Hepatocyte (in vitro differentiated cells): Measurements from ENCODE around the gene OTUD4. TPM values are rescaled to one million over a fixed set of nuclear protein-coding genes. Genes with fewer than 3 reads are reported as not detected.

Experiments
- DNase-seq: peaks from one replicate; pipeline ENCODE4 v3.0.0-alpha.2; 2016; ENCODE audit warnings: low spot score
- H2AFZ ChIP-seq: fragments of 200-600 bp; sonication (generic); 2 replicates; pipeline ENCODE4 v1.6.0; 2016; ENCODE audit warnings: antibody characterized with exemption, mild to moderate bottlenecking
- H3K27ac ChIP-seq: fragments of 200-600 bp; sonication (generic); 2 replicates; pipeline ENCODE4 v1.5.1; 2016; ENCODE audit warnings: mild to moderate bottlenecking
- H3K27me3 ChIP-seq: fragments of 200-600 bp; sonication (generic); 2 replicates; pipeline ENCODE4 v1.6.1; 2016
- H3K36me3 ChIP-seq: fragments of 200-600 bp; sonication (generic); replicated peaks from 2 replicates; pipeline ENCODE4 v1.5.1; 2016; ENCODE audit warnings: low read depth; ENCODE audit not compliant: insufficient read depth
- H3K4me1 ChIP-seq: fragments of 200-600 bp; sonication (generic); 2 replicates; pipeline ENCODE4 v1.5.1; 2016; ENCODE audit warnings: mild to moderate bottlenecking, moderate library complexity; ENCODE audit not compliant: insufficient read depth
- H3K4me2 ChIP-seq: fragments of 200-600 bp; sonication (generic); 2 replicates; pipeline ENCODE4 v1.6.0; 2016
- H3K4me3 ChIP-seq: fragments of 200-600 bp; sonication (generic); 2 replicates; pipeline ENCODE4 v1.5.1; 2016; ENCODE audit warnings: mild to moderate bottlenecking
- H3K79me2 ChIP-seq: fragments of 200-600 bp; sonication (generic); 2 replicates; pipeline ENCODE4 v1.6.0; 2017; ENCODE audit warnings: mild to moderate bottlenecking
- H3K9me2 ChIP-seq: fragments of 200-600 bp; sonication (generic); replicated peaks from 2 replicates; pipeline ENCODE4 v1.6.0; 2017; ENCODE audit warnings: mild to moderate bottlenecking; ENCODE audit not compliant: insufficient read depth
- H3K9me3 ChIP-seq: fragments of 200-600 bp; sonication (generic); 2 replicates; pipeline ENCODE4 v1.5.1; 2016; ENCODE audit warnings: low read depth, mild to moderate bottlenecking
- H4K20me1 ChIP-seq: fragments of 200-600 bp; sonication (generic); 2 replicates; pipeline ENCODE4 v1.6.0; 2016; ENCODE audit warnings: mild to moderate bottlenecking; ENCODE audit not compliant: insufficient read depth, poor library complexity, severe bottlenecking
- EZH2 ChIP-seq: fragments of 200-600 bp; sonication (generic); IDR thresholded peaks from 2 replicates; pipeline ENCODE4 v1.6.1; 2016; ENCODE audit warnings: antibody characterized with exemption, mild to moderate bottlenecking, borderline replicate concordance
- EZH2phosphoT487 ChIP-seq: fragments of 200-600 bp; sonication (generic); IDR thresholded peaks from one replicate; pipeline ENCODE4 v1.6.1; 2018; ENCODE audit warnings: antibody characterized with exemption, mild to moderate bottlenecking, low read depth, moderate library complexity; ENCODE audit not compliant: unreplicated experiment, severe bottlenecking
- WGBS: methylation state at CpG from one replicate; pipeline ENCODE4 v1.1.6; 2016; ENCODE audit warnings: low lambda C conversion rate; ENCODE audit errors: missing lambda C conversion rate; 5-methylcytosine and 5-hydroxymethylcytosine counted together
- polyA plus RNA-seq: library from polyadenylated mRNA; unstranded; fragments of >200 nt; fragmentation: Nextera tagmentation; extraction: Ambion mirVana; gene quantifications from 2 replicates; pipeline ENCODE4 v1.2.1, GENCODE V29; 2016
- total RNA-seq: library from RNA; depleted of rRNA; stranded (reverse); fragments of >200 nt; gene quantifications from 2 replicates; pipeline ENCODE4 v1.2.3, GENCODE V29; 2014
- TF ChIP-seq, protein P1 (sequence below): fragments of 200-600 bp; sonication (generic); IDR thresholded peaks from 2 replicates; pipeline ENCODE4 v1.5.1; 2016; ENCODE audit warnings: antibody characterized with exemption, mild to moderate bottlenecking; ENCODE audit not compliant: poor library complexity

Gene OTUD4
- total and polyA plus RNA-seq, 2 experiments from 2014 or later, result 12.9 to 23.9 TPM

DNA sequence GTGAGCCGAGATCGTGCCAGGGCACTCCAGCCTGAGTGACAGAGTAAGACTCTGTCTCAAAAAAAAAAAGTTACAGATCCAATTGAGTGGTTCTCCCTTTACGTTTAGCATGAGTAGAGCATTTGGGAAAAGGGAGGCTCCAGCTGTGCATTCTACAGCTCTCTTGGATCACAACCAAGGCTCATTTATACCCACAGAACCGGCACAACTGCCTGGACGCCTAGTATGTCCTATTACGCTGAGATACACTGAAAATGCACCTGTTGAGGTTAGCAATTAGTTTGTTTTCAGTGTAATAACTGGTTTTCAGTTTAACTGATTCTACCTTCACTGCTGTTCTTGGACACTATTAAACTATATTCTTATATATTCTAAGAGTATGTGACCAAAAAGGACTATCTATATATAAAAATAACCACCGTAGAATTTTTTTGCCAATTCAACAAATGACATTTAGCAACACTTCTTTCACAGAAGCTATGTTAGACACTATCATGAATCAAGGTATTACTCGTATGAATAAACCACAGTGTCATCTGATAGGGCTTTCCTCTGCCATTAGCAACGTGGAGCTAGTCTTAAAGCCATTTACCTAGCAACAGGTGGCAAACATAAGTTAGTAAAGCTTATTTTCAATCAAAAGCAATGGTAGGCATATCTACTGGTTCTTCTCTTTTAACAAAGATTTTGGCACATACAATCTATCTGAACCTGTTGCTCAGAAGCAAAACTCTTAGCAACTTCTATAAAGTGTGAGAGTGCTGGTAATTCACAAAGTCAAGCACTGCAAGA lies 3.6 kb downstream of the OTUD4 start:
- Histone ChIP-seq H3K36me3 (peaks cover 3% of the 10 kb centered on the region), H3K4me3 (peak overlapping the region; percentile 77), H3K9me3 (no peaks in the 10 kb centered on the region), H4K20me1 (peaks cover 26% of the 10 kb centered on the region), H2AFZ (no peak overlapping the region), H3K4me1 (peaks cover 18% of the 10 kb centered on the region), H3K79me2 (peaks cover 74% of the 10 kb centered on the region), H3K9me2 (no peaks in the 10 kb centered on the region), H3K27ac (peak overlapping the region; percentile 99), H3K27me3 (no peaks in the 10 kb centered on the region), H3K4me2 (peak overlapping the region; percentile 79)
- no peak for DNase-seq
- WGBS, result 87% methylated on average over 9 of the region's 9 CpGs
- TF ChIP-seq EZH2phosphoT487 (no peak), EZH2 (no peak)
- TF ChIP-seq, protein P1, sequence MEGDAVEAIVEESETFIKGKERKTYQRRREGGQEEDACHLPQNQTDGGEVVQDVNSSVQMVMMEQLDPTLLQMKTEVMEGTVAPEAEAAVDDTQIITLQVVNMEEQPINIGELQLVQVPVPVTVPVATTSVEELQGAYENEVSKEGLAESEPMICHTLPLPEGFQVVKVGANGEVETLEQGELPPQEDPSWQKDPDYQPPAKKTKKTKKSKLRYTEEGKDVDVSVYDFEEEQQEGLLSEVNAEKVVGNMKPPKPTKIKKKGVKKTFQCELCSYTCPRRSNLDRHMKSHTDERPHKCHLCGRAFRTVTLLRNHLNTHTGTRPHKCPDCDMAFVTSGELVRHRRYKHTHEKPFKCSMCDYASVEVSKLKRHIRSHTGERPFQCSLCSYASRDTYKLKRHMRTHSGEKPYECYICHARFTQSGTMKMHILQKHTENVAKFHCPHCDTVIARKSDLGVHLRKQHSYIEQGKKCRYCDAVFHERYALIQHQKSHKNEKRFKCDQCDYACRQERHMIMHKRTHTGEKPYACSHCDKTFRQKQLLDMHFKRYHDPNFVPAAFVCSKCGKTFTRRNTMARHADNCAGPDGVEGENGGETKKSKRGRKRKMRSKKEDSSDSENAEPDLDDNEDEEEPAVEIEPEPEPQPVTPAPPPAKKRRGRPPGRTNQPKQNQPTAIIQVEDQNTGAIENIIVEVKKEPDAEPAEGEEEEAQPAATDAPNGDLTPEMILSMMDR, result no peak

DNA sequence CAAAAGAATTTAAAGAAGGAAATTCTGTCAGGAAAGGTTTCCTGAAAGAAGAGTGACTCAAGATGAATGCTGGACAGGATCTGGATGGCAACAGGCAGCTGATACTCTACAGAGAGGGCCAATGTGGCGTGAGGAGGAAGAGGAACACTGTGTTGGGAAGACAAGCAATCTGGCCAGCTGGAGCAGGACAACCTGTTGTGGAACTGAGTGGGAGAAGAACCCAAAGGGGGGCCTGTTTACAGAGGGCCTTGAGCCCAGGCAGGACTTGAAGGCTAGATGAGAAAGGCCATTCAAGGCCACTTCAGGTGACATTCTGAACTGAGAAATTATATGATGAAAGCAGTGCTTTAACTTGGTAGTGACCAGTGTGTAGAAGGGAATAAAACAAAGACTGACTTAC lies 8.5 kb downstream of the OTUD4 start:
- no peaks in the 10 kb centered on the region for H3K9me2 ChIP-seq
- DNase-seq, result no peak
- peaks cover 12% of the 10 kb centered on the region for H4K20me1 ChIP-seq
- no peaks in the 10 kb centered on the region for H3K27me3 ChIP-seq
- no peaks in the 10 kb centered on the region for H3K9me3 ChIP-seq
- H3K79me2 ChIP-seq, result peaks cover 79% of the 10 kb centered on the region
- H3K27ac ChIP-seq, result no peak overlapping the region
- H2AFZ ChIP-seq, result no peak overlapping the region
- peaks cover 4% of the 10 kb centered on the region for H3K36me3 ChIP-seq
- 95% methylated on average over 1 of the region's 1 CpG for WGBS
- H3K4me2 ChIP-seq, result no peak overlapping the region
- H3K4me1 ChIP-seq, result peaks cover 4% of the 10 kb centered on the region
- TF ChIP-seq, protein P1, result no peak
- no peak for TF ChIP-seq EZH2phosphoT487
- TF ChIP-seq EZH2, result no peak
- no peak overlapping the region for H3K4me3 ChIP-seq

DNA sequence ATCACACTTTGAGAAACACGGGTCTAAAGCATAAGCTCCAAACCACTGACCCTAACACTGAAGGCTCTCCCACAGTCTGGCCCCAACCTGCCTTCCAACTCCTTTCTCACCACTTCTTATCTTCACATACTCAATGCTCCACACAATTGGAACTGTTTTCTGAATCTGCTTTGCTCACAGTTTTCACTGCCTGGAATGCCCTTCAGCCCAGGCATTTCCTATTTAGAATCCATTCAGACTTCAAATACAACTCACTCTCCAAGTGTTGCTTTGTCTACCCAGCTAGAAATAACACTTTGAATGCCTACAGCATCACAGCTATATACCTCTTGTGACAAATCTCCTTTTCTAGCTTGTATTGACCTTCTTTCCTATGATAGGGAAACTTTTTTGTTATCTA lies 10.2 kb downstream of the OTUD4 start:
- no peaks in the 10 kb centered on the region for H3K9me2 ChIP-seq
- H3K4me2 ChIP-seq, result no peak overlapping the region
- H3K27me3 ChIP-seq, result no peaks in the 10 kb centered on the region
- H3K9me3 ChIP-seq, result no peaks in the 10 kb centered on the region
- no peaks in the 10 kb centered on the region for H3K4me1 ChIP-seq
- H3K27ac ChIP-seq, result no peak overlapping the region
- TF ChIP-seq, protein P1, result no peak
- TF ChIP-seq EZH2phosphoT487, result no peak
- TF ChIP-seq EZH2, result no peak
- H2AFZ ChIP-seq, result no peak overlapping the region
- no peak for DNase-seq
- WGBS, result 73% methylated on average over 1 of the region's 1 CpG
- no peaks in the 10 kb centered on the region for H4K20me1 ChIP-seq
- peaks cover 70% of the 10 kb centered on the region for H3K79me2 ChIP-seq
- H3K4me3 ChIP-seq, result no peak overlapping the region
- peaks cover 4% of the 10 kb centered on the region for H3K36me3 ChIP-seq
